ENCODE data around the gene TRIAP1. TPM values are rescaled to one million over a fixed set of nuclear protein-coding genes. Genes with fewer than 3 reads are reported as not detected.
"Not testable (repeated sequence)": the region's sequence is repeated elsewhere in the genome, so short reads cannot be mapped to it uniquely, and the experiment has no call there.

Gene TRIAP1
- total and polyA plus RNA-seq, 8 donors: 4.7 to 40.6 (median 14.7) TPM

DNA sequence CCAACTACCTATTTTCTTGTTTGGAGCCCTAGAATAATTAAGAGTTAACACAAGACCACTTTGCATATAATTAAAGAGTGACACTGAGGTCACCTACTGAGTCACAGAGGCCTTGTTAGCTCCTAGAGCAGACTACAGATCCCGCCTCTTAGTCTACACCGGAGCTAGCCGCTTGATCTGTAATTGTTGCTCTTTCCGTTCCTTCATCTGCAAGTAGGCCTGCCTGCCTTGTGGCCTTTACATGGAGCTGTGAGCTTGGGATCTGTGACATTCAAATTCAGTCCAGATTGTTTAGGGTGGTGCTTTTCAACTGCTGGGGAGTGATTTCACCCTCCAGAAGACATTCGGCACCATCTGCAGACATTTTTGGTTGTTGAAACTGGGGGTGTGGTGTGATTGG, 44.1 kb upstream of the TRIAP1 start:
- WGBS, 5 donors: 96 to 98% (median 96%) methylated on average over 5 of the region's 5 CpGs
- Histone ChIP-seq H3K36me3 (peaks cover 0 to 21% (median 17%) of the 10 kb centered on the region in 4 donors), H3K27ac (no peak overlapping the region), H3K27me3 (no peaks in the 10 kb centered on the region), H3K9me3 (no peaks in the 10 kb centered on the region), H3K4me1 (peaks cover 6 to 11% (median 8%) of the 10 kb centered on the region in 4 donors), H3K4me3 (no peak overlapping the region)
- no peak for TF ChIP-seq EP300 (IDR thresholded peaks at IDR 0.05)
- intact Hi-C loops (cut with DNase I; ENCODE audit: low total_unique reads): no loop called here
- DNase-seq: no peak

DNA sequence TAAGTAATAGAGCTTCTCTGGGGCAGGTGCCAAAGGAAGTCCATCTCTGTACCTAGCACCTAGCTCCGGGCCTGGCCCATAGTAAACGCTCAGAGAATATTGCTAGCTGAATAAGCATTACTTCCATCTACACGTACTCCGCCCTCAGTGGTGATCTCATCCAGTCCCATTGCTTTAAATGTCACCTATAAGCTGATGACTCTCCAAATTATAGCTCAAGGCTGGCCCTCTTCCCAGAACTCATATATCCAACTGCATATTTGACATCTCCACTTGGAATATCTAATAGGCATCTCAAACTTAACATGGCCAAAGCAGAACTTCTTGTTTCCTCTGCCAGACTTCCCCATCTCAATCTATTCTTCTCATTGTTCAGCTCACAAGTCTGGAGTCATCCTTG, 42.8 kb upstream of the TRIAP1 start:
- WGBS, 5 donors: 83 to 99% (median 88%) methylated on average over 4 of the region's 4 CpGs
- TF ChIP-seq, protein P1, sequence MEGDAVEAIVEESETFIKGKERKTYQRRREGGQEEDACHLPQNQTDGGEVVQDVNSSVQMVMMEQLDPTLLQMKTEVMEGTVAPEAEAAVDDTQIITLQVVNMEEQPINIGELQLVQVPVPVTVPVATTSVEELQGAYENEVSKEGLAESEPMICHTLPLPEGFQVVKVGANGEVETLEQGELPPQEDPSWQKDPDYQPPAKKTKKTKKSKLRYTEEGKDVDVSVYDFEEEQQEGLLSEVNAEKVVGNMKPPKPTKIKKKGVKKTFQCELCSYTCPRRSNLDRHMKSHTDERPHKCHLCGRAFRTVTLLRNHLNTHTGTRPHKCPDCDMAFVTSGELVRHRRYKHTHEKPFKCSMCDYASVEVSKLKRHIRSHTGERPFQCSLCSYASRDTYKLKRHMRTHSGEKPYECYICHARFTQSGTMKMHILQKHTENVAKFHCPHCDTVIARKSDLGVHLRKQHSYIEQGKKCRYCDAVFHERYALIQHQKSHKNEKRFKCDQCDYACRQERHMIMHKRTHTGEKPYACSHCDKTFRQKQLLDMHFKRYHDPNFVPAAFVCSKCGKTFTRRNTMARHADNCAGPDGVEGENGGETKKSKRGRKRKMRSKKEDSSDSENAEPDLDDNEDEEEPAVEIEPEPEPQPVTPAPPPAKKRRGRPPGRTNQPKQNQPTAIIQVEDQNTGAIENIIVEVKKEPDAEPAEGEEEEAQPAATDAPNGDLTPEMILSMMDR (IDR thresholded peaks at IDR 0.05): no peak
- TF ChIP-seq POLR2A (IDR thresholded peaks at IDR 0.05): no peak
- no peak for TF ChIP-seq EP300 (IDR thresholded peaks at IDR 0.05)
- no peak for TF ChIP-seq POLR2AphosphoS5 (IDR thresholded peaks at IDR 0.05)
- no peak overlapping the region for H3K27ac ChIP-seq
- peak in 1 of 2 donors; percentile 36 for DNase-seq
- H3K4me3 ChIP-seq: no peak overlapping the region
- peaks cover 0 to 21% (median 17%) of the 10 kb centered on the region in 4 donors for H3K36me3 ChIP-seq
- no peaks in the 10 kb centered on the region for H3K9me3 ChIP-seq
- intact Hi-C loops (cut with DNase I; ENCODE audit: low total_unique reads): no loop called here
- no peaks in the 10 kb centered on the region for H3K27me3 ChIP-seq
- no peaks in the 10 kb centered on the region for H3K4me1 ChIP-seq

DNA sequence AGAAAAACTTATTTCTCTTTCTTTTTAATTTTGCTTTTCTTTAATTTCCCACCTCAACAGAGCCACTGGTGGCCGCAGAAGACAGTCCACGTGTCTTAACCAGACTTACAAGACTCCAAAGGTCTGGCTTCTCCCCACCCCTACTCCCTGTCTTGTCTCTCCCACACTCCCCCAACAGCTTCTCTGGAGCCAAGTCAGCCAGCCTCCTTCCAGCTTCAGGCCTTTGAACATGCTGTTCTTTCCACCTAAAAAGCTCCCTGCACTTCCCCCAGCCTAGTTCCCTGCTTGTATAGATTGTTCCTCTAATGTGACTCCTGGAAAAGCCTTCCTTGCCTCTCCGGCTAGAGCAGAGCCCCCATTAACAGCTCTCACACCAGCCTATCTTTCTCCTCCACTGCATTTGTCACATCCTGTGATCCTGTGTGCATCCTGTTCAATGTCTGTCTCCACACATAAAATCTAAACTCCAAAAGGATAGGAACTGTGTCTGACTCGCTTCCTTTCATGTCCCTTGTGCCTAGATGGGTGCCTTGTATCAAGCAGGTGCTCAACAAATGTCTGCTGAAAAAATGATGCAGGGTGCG, 42.0 kb upstream of the TRIAP1 start:
- Histone ChIP-seq H3K4me1 (no peaks in the 10 kb centered on the region), H3K27me3 (no peaks in the 10 kb centered on the region), H3K36me3 (peaks cover 0 to 21% (median 17%) of the 10 kb centered on the region in 4 donors), H3K27ac (peak overlapping the region in 1 of 5 donors; percentile 8), H3K4me3 (no peak overlapping the region), H3K9me3 (no peaks in the 10 kb centered on the region)
- TF ChIP-seq, protein P1 (IDR thresholded peaks at IDR 0.05): no peak
- no peak for TF ChIP-seq EP300 (IDR thresholded peaks at IDR 0.05)
- no peak for TF ChIP-seq POLR2AphosphoS5 (IDR thresholded peaks at IDR 0.05)
- TF ChIP-seq POLR2A (IDR thresholded peaks at IDR 0.05): no peak
- intact Hi-C loops (cut with DNase I; ENCODE audit: low total_unique reads): no loop called here
- WGBS, 5 donors: 76 to 78% (median 76%) methylated on average over 5 of the region's 5 CpGs
- DNase-seq: no peak

DNA sequence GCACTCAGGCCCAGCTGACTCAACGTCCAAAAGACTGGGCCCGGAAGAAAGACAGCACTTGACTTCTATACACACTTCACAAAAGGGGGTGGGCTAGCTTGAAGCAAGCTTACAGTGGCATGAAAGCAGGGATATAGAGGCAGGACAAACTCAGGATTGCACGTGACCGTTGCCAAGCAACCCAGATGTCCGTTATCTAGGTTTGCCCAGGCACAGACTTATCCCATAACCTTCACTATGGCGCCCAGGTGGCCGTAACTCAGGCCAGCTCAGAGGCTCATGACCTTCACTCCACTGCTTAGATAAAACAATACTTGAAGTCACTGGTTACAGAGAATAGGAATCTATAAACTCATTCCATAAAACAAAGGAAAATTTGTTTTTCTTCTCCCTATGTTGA, 41.4 kb upstream of the TRIAP1 start:
- DNase-seq: peak in 1 of 2 donors; percentile 52
- H3K27ac ChIP-seq; H3K4me1 ChIP-seq; H3K27me3 ChIP-seq; H3K4me3 ChIP-seq; H3K9me3 ChIP-seq; intact Hi-C loops (cut with DNase I; ENCODE audit: low total_unique reads): not testable (repeated sequence)
- WGBS, 5 donors: 56 to 74% (median 68%) methylated on average over 7 of the region's 7 CpGs
- peaks cover 0 to 24% (median 19%) of the 10 kb centered on the region in 4 donors for H3K36me3 ChIP-seq

DNA sequence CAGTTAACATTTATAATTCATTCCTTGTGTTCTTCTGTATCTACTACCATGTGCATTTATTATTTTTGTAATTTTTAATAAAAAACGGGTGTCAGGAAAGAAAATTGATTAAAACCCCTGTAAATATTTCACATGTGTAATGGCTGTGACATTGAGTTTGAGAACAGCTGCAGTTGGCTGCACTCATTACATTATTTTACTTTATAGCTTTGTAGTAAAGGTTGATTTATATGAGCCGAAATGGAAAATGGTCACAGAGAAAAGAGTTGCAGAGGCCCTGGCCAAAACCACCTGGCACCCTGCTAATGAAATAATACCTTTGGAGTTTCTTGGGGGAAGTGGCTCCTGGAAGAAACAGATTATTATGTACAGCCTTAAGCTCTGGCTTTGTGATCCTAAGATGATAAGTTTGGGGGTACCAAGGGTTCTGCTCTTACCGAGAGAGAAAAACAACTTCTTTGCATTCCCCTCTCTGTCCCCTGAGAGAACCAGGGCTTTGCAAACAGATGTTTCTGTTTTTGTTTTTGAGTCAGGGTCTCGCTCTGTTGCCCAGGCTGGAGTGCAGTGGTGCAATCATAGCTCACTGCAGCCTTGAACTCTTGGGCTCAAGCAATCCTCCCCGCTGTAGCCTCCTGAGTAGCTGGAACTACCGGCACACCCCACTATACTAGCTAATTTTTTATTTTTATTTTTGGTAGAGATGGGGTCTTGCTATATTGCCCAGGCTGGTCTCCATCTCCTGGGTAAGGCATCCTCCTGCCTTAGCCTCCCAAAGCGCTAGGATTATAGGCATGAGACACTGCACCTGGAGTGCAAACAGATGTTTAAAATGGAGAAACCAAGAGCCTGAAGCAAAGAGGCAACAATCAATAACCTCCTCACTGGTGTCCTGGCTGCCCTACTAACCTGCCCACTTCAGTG, 40.0 kb upstream of the TRIAP1 start:
- no peak overlapping the region for H3K27ac ChIP-seq
- H3K9me3 ChIP-seq: no peaks in the 10 kb centered on the region
- H3K36me3 ChIP-seq: peaks cover 0 to 27% (median 17%) of the 10 kb centered on the region in 4 donors
- H3K4me1 ChIP-seq: no peaks in the 10 kb centered on the region
- 88 to 94% (median 89%) methylated on average over 7 of the region's 7 CpGs for WGBS, 5 donors
- no peaks in the 10 kb centered on the region for H3K27me3 ChIP-seq
- DNase-seq: no peak
- intact Hi-C loops (cut with DNase I; ENCODE audit: low total_unique reads): no loop called here
- TF ChIP-seq POLR2A (IDR thresholded peaks at IDR 0.05) (no peak), POLR2AphosphoS5 (IDR thresholded peaks at IDR 0.05) (no peak), EP300 (IDR thresholded peaks at IDR 0.05) (no peak)
- TF ChIP-seq, protein P1 (IDR thresholded peaks at IDR 0.05): no peak
- H3K4me3 ChIP-seq: no peak overlapping the region
